Measurements from ENCODE around the gene COL8A1. TPM values are rescaled to one million over a fixed set of nuclear protein-coding genes. Genes with fewer than 3 reads are reported as not detected.

The COL8A1 gene
- total RNA-seq, 1 donor from 2014 or later, result 0.08 TPM

GRCh38 chr3:99708207-99708745 lies 69.9 kb downstream of the COL8A1 start:
- intact Hi-C loops (cut with micrococcal nuclease), result no loop called here
- H3K36me3 Mint-ChIP-seq (ENCODE audit: low read depth), result no peaks in the 10 kb centered on the region
- H3K4me3 Mint-ChIP-seq, result no peak overlapping the region
- no peaks in the 10 kb centered on the region for H3K4me1 Mint-ChIP-seq (ENCODE audit: low read depth)
- H3K27ac Mint-ChIP-seq, result no peak overlapping the region
- H3K9me3 Mint-ChIP-seq, result no peaks in the 10 kb centered on the region
- DNase-seq (ENCODE audit: low spot score), result no peak
- peaks cover 3% of the 10 kb centered on the region for H3K27me3 Mint-ChIP-seq (ENCODE audit: insufficient read depth)

GRCh38 chr3:99709686-99710085 lies 71.3 kb downstream of the COL8A1 start:
- H3K27ac Mint-ChIP-seq, result no peak overlapping the region
- intact Hi-C loops (cut with micrococcal nuclease), result no loop called here
- no peaks in the 10 kb centered on the region for H3K9me3 Mint-ChIP-seq
- DNase-seq (ENCODE audit: low spot score), result no peak
- peaks cover 3% of the 10 kb centered on the region for H3K27me3 Mint-ChIP-seq (ENCODE audit: insufficient read depth)
- H3K36me3 Mint-ChIP-seq (ENCODE audit: low read depth), result no peaks in the 10 kb centered on the region
- no peak overlapping the region for H3K4me3 Mint-ChIP-seq
- no peaks in the 10 kb centered on the region for H3K4me1 Mint-ChIP-seq (ENCODE audit: low read depth)

DNA sequence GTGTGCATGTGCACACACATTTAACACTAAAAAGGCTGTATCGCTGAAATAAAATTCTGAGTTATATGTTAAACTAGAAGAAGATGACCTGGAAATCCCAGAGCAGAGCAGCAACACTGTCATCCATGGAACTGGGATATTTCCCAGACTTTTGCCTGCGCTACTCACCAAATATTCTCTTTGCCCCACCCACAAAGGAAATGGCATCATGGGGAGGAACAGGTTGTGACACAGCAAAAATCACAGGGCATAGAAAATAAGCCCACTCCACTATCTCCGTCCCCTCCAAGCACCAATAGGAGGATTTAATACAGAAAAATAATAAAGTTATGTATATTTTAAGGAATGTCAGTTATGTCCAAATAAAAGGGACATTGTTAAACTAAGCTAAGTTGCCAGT lies 71.7 kb downstream of the COL8A1 start:
- Mint-ChIP-seq H3K27ac (no peak overlapping the region), H3K36me3 (ENCODE audit: low read depth) (no peaks in the 10 kb centered on the region)

GRCh38 chr3:99711351-99711750 lies 73.0 kb downstream of the COL8A1 start:
- H3K27me3 Mint-ChIP-seq (ENCODE audit: insufficient read depth), result peaks cover 3% of the 10 kb centered on the region
- intact Hi-C loops (cut with micrococcal nuclease), result no loop called here
- H3K36me3 Mint-ChIP-seq (ENCODE audit: low read depth), result no peaks in the 10 kb centered on the region
- no peak overlapping the region for H3K4me3 Mint-ChIP-seq
- H3K27ac Mint-ChIP-seq, result no peak overlapping the region
- DNase-seq (ENCODE audit: low spot score), result no peak
- H3K9me3 Mint-ChIP-seq, result no peaks in the 10 kb centered on the region
- H3K4me1 Mint-ChIP-seq (ENCODE audit: low read depth), result no peaks in the 10 kb centered on the region

More for the DNA sequence above, 71.7 kb downstream of the COL8A1 start:
- no peak for DNase-seq (ENCODE audit: low spot score)
- Mint-ChIP-seq H3K4me1 (ENCODE audit: low read depth) (no peaks in the 10 kb centered on the region), H3K4me3 (no peak overlapping the region), H3K9me3 (no peaks in the 10 kb centered on the region), H3K27me3 (ENCODE audit: insufficient read depth) (peaks cover 3% of the 10 kb centered on the region)
- intact Hi-C loops (cut with micrococcal nuclease), result no loop called here

GRCh38 chr3:99712291-99712954 lies 74.0 kb downstream of the COL8A1 start:
- intact Hi-C loops (cut with micrococcal nuclease), result no loop called here
- H3K36me3 Mint-ChIP-seq (ENCODE audit: low read depth), result no peaks in the 10 kb centered on the region
- H3K4me3 Mint-ChIP-seq, result no peak overlapping the region
- no peaks in the 10 kb centered on the region for H3K9me3 Mint-ChIP-seq
- no peak overlapping the region for H3K27ac Mint-ChIP-seq
- H3K4me1 Mint-ChIP-seq (ENCODE audit: low read depth), result no peaks in the 10 kb centered on the region
- peaks cover 3% of the 10 kb centered on the region for H3K27me3 Mint-ChIP-seq (ENCODE audit: insufficient read depth)
- no peak for DNase-seq (ENCODE audit: low spot score)

DNA sequence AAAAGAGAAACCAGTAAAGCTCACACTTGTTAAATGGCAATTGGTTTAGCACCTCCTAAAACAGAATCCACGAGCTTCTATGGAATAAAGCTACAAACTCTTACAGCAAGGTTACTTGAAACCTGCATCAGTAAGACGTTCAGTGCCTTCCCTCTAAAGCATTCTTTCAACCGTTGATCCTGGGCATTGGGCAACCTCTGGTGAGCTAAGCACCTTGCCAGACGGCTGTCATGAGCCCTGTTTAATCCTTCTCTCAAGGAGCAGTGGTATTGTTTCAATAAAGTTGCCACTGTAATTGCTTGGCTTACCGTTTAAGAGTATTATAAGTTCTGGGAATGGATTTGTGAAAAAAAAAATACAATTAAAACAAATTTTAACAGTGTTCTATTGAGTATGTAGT lies 75.0 kb downstream of the COL8A1 start:
- intact Hi-C loops (cut with micrococcal nuclease), result no loop called here
- Mint-ChIP-seq H3K4me3 (no peak overlapping the region), H3K27ac (no peak overlapping the region), H3K4me1 (ENCODE audit: low read depth) (no peaks in the 10 kb centered on the region), H3K9me3 (no peaks in the 10 kb centered on the region), H3K36me3 (ENCODE audit: low read depth) (no peaks in the 10 kb centered on the region), H3K27me3 (ENCODE audit: insufficient read depth) (peaks cover under 1% of the 10 kb centered on the region)
- DNase-seq (ENCODE audit: low spot score), result no peak

DNA sequence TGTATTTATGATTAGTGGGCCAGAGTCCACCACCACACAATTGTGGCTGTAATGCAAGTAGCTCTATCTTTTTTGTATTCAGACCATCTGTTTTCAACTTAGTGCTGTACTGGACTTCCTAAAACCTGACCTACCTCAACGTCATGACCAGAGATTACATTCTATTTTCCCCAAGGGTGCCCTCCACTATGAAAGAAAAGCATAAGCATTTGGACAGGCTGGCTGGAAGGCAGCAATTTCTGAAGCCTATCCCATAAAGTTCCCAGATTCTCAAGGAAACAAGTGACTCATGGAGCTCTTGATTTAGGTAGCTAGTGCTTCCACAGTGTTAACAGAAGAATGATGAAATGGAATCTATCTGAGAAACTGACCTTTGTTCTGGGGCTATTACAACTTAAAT lies 75.8 kb downstream of the COL8A1 start:
- H3K4me3 Mint-ChIP-seq, result no peak overlapping the region
- H3K9me3 Mint-ChIP-seq, result no peaks in the 10 kb centered on the region
- H3K36me3 Mint-ChIP-seq (ENCODE audit: low read depth), result no peaks in the 10 kb centered on the region
- no peak overlapping the region for H3K27ac Mint-ChIP-seq
- H3K4me1 Mint-ChIP-seq (ENCODE audit: low read depth), result no peaks in the 10 kb centered on the region
- no peak for DNase-seq (ENCODE audit: low spot score)
- no peaks in the 10 kb centered on the region for H3K27me3 Mint-ChIP-seq (ENCODE audit: insufficient read depth)
- intact Hi-C loops (cut with micrococcal nuclease), result no loop called here

DNA sequence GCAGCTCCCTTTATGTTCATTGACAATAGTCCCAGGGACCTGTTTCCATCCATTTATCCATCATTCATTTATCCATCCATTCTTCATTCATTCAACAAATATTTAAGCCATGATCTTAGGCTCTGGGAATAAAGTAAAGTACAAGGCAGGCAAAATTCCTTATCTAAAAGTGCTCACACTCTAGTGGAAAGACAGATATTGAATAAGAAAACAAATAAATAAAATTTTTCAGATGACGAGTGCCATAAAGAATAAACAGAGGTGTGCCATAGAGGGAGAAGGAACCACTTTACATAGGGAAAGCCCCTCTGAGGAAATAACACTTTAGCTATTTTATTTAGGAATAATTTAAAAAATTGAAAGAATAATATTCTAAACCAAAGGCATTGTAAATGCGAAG lies 76.2 kb downstream of the COL8A1 start:
- no peaks in the 10 kb centered on the region for H3K9me3 Mint-ChIP-seq
- no peaks in the 10 kb centered on the region for H3K4me1 Mint-ChIP-seq (ENCODE audit: low read depth)
- H3K27me3 Mint-ChIP-seq (ENCODE audit: insufficient read depth), result no peaks in the 10 kb centered on the region
- DNase-seq (ENCODE audit: low spot score), result no peak
- no peak overlapping the region for H3K4me3 Mint-ChIP-seq
- H3K36me3 Mint-ChIP-seq (ENCODE audit: low read depth), result no peaks in the 10 kb centered on the region
- H3K27ac Mint-ChIP-seq, result no peak overlapping the region
- intact Hi-C loops (cut with micrococcal nuclease), result no loop called here

DNA sequence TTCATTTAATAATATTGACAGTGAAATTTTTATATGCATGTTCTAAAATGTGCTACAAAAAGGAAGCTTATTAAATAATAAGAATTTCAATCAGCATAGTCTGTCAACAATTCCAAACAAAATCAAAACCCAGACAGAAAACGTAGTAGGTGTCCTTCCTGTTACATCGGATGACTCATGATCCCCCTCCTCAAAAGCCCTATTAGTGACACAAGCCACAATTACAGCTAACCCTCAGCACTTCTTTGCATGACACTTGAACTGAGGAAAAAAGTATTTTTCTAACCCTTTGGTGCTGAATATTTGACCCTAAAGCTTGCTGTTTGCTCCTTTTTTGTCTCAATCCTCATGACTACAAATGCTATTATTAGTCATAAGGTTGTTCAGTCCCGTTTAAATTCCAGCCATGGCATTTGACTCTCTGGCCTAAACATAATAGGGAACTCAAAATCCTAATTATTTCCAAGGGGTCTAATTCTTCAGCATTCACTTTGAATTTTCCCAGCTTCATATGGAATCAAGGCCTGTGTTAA lies 78.1 kb downstream of the COL8A1 start:
- Mint-ChIP-seq H3K27me3 (ENCODE audit: insufficient read depth) (peaks cover 3% of the 10 kb centered on the region), H3K36me3 (ENCODE audit: low read depth) (no peaks in the 10 kb centered on the region), H3K4me1 (ENCODE audit: low read depth) (no peaks in the 10 kb centered on the region), H3K4me3 (no peak overlapping the region), H3K27ac (no peak overlapping the region), H3K9me3 (no peaks in the 10 kb centered on the region)
- no peak for DNase-seq (ENCODE audit: low spot score)
- intact Hi-C loops (cut with micrococcal nuclease), result no loop called here

DNA sequence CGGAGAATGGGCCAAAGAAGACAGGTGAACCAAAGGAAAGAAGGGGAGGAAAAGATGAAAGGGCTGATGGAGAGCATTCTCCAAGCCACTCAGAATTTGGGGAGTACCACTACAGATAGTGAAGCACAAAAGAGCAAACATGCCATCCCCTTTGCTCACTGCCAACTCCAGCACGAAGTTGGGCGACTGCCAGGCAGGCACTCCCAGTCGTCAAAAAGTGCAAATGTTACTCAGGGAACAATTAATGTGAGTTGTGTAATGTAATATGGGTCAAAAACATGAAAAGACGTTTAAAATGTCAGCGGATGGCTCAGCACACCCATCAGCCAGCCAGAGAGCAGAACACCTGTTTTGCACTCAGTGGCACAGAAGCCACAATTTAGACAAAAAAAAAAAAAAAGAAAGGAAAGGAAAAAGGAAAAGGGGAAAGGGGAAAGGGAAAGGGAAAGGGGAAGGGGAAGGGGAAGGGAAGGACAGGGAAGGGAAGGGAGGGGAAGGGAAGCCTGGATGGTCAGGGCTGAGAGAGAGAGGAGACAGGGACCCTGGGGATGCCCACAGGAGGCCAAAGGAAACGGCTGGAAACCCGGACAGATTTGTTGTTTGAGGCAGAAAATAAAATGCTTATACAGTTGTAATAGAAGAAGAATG lies 82.7 kb downstream of the COL8A1 start:
- Mint-ChIP-seq H3K36me3 (ENCODE audit: low read depth) (no peaks in the 10 kb centered on the region), H3K27ac (no peak overlapping the region), H3K27me3 (ENCODE audit: insufficient read depth) (peaks cover 5% of the 10 kb centered on the region), H3K9me3 (no peaks in the 10 kb centered on the region), H3K4me3 (no peak overlapping the region), H3K4me1 (ENCODE audit: low read depth) (no peaks in the 10 kb centered on the region)
- intact Hi-C loops (cut with micrococcal nuclease), result no loop called here
- no peak for DNase-seq (ENCODE audit: low spot score)

DNA sequence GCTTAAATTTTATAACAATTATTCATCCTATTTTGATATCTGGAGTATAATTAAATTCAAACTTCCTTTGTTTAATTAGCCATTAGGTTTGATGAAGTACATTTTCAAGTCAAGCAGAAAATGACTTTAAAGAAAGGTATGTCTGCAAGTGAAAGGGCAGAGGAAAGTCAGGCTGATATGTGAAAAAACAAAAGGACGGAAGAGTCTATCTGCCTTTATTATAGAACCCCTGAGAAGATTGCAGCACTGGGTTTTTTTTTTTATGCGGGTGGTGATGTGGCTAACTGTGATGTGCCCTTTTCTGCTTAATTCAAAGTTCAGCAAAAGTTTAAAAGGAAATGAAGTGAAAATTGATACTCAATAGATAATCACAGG lies 83.2 kb downstream of the COL8A1 start:
- H3K4me3 Mint-ChIP-seq, result no peak overlapping the region
- intact Hi-C loops (cut with micrococcal nuclease), result no loop called here
- peaks cover 5% of the 10 kb centered on the region for H3K27me3 Mint-ChIP-seq (ENCODE audit: insufficient read depth)
- no peak for DNase-seq (ENCODE audit: low spot score)
- no peak overlapping the region for H3K27ac Mint-ChIP-seq
- no peaks in the 10 kb centered on the region for H3K4me1 Mint-ChIP-seq (ENCODE audit: low read depth)
- H3K36me3 Mint-ChIP-seq (ENCODE audit: low read depth), result no peaks in the 10 kb centered on the region
- H3K9me3 Mint-ChIP-seq, result no peaks in the 10 kb centered on the region

GRCh38 chr3:99724276-99724675 lies 85.9 kb downstream of the COL8A1 start:
- Mint-ChIP-seq H3K27me3 (ENCODE audit: insufficient read depth) (peaks cover 5% of the 10 kb centered on the region), H3K27ac (no peak overlapping the region), H3K4me1 (ENCODE audit: low read depth) (no peaks in the 10 kb centered on the region), H3K9me3 (no peaks in the 10 kb centered on the region), H3K4me3 (no peak overlapping the region), H3K36me3 (ENCODE audit: low read depth) (no peaks in the 10 kb centered on the region)
- intact Hi-C loops (cut with micrococcal nuclease), result no loop called here
- DNase-seq (ENCODE audit: low spot score), result no peak

DNA sequence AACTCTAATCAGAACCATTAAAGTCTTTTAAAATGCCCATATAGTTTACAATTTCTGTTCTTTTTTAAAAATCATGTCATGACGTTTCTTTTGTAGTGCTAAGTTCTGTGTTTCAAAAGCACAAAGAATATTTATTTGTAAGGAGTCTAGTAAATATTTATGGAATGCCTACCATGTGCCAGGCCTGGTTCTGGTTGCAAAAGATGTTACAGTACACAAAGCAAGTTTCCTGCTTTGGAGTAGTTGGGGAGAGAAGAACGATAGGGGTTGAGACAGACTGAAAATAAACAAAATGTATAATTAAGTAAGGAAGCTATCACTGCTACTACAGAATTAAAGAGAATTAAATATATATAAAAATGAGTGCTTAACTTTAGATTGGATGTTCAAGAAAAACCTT lies 92.5 kb downstream of the COL8A1 start:
- Mint-ChIP-seq H3K27me3 (ENCODE audit: insufficient read depth) (no peaks in the 10 kb centered on the region), H3K4me3 (no peak overlapping the region), H3K36me3 (ENCODE audit: low read depth) (no peaks in the 10 kb centered on the region), H3K4me1 (ENCODE audit: low read depth) (no peaks in the 10 kb centered on the region), H3K27ac (no peak overlapping the region), H3K9me3 (no peaks in the 10 kb centered on the region)
- intact Hi-C loops (cut with micrococcal nuclease), result no loop called here
- DNase-seq (ENCODE audit: low spot score), result no peak

All from activated T-helper 1 cell treated with anti-CD3 and anti-CD28 coated beads, Interleukin-12 subunit alpha, Interleukin-12 subunit beta, Interleukin-2, Interleukin-4 antibody, amounts not matched to agents 30 ng/mL and 10 ng/mL and 1 ng/mL, durations not matched to agents 14 hours and 24 hours and 36 hours (primary cell).